ENCODE data around the gene OSTM1. TPM values are rescaled to one million over a fixed set of nuclear protein-coding genes. Genes with fewer than 3 reads are reported as not detected.
"Not testable (repeated sequence)": the region's sequence is repeated elsewhere in the genome, so short reads cannot be mapped to it uniquely, and the experiment has no call there.

OSTM1 gene
- total RNA-seq, 1 donor from 2014 or later: 19.1 TPM

DNA sequence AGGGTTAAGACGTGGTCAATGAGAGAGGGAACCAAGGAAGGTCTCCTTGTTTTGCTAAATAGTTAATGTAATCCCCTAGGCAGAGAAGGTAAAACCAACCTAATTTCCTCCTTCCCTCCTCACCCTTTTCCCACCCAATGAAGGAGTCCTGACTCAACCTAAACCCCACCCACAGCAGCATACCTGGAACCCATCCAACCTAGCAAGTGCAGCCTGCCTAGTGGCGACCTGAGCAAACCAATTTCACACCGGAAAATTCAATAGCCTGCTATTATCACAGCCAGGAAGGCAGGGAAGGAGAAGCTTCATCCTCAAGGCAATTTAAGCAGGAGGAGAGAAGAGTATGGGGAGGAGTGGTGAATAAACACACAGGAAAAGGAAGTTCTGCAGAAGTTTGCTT lies 46.9 kb downstream of the OSTM1 start:
- no peak for DNase-seq (ENCODE audit: low read depth)
- TF ChIP-seq, protein P1, sequence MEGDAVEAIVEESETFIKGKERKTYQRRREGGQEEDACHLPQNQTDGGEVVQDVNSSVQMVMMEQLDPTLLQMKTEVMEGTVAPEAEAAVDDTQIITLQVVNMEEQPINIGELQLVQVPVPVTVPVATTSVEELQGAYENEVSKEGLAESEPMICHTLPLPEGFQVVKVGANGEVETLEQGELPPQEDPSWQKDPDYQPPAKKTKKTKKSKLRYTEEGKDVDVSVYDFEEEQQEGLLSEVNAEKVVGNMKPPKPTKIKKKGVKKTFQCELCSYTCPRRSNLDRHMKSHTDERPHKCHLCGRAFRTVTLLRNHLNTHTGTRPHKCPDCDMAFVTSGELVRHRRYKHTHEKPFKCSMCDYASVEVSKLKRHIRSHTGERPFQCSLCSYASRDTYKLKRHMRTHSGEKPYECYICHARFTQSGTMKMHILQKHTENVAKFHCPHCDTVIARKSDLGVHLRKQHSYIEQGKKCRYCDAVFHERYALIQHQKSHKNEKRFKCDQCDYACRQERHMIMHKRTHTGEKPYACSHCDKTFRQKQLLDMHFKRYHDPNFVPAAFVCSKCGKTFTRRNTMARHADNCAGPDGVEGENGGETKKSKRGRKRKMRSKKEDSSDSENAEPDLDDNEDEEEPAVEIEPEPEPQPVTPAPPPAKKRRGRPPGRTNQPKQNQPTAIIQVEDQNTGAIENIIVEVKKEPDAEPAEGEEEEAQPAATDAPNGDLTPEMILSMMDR (conservative IDR thresholded peaks at IDR 0.05; ENCODE audit: low read depth, low read length): peak; percentile 10
- no peak overlapping the region for H3K4me3 ChIP-seq (ENCODE audit: low read depth, low read length)

- TF ChIP-seq, protein P1 (conservative IDR thresholded peaks at IDR 0.05; ENCODE audit: low read depth, low read length): no peak
- no peak for DNase-seq (ENCODE audit: low read depth)
- H3K4me3 ChIP-seq (ENCODE audit: low read depth, low read length): no peak overlapping the region
These were observed 47.5 kb downstream of the OSTM1 start for GRCh38 chr6:108027056-108027455.

DNA sequence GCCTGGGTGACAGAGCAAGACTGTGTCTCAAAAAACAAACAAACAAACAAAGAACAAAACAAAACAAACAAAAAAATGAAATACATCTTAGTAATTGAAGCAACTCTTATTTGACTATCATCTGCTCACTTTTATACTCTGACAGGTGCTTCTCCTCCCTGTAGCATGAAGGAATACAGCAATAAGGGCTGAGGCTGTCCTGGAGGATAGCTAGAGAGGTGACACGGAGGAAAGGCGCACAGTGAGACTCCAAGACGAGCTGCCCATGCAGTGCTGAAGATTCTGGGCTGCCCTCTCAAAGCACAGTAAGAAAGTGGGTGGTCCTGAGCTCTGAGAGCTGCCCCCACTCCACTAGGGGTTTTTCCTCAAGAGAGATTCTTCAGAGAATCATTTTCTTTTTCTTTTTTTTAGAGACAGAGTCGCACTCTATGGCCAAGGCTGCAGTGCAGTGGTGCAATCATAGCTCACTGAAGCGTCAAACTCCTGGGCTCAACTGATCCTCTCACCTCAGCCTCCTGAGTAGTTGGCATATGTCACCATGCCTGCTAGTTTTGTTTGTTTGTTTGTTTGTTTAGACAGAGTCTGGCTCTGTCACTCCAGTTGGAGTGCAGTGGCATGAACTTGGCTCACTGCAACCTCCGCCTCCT lies 50.0 kb downstream of the OSTM1 start:
- TF ChIP-seq, protein P1 (conservative IDR thresholded peaks at IDR 0.05; ENCODE audit: low read depth, low read length): no peak
- H3K4me3 ChIP-seq (ENCODE audit: low read depth, low read length): no peak overlapping the region
- DNase-seq (ENCODE audit: low read depth): no peak

DNA sequence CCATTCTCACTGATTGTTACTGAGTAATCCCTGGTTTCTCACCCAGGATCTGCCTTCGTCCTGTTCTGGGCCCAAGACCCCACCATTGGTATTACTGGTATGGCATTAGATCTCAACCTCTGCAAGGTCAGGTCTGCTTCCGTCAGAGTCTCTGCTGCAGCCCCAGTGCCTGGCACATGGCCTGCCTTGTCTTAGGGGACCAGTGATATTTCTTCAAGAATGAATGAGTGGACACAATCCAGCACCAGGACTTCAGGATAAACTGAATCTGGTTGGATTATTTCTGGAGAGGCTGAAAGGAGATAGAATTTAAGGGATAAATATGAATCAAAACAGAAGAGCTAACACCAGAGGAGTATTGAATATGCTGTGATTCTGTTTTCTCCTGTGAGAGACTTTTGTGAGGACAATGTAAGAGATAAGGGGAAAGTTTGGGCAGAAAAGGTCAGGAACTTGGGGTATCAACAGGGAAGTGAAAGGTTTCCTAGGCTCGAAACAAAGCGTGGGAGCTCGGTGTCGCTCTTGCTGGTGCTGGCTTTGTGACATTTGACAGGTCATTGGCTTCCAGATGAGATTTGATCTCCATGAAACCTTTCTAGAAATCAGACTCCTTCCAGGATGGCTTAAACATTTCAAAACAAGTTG lies 53.9 kb downstream of the OSTM1 start:
- no peak overlapping the region for H3K4me3 ChIP-seq (ENCODE audit: low read depth, low read length)
- TF ChIP-seq, protein P1 (conservative IDR thresholded peaks at IDR 0.05; ENCODE audit: low read depth, low read length): no peak
- no peak for DNase-seq (ENCODE audit: low read depth)

DNA sequence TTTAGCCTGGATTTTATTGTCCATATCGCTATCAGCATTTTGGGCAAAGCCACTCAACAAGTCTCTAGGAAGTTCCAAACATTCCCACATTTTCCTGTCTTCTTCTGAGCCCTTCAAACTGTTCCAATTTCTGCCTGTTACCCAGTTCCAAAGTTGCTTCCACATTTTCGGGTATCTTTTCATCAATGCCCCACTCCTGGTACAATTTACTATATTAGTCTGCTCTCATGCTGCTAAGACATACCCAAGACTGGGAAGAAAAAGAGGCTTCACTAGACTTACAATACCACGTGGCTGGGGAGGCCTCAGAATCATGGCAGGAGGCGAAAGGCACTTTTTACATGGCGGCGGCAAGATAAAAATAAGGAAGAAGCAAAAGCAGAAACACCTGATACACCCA lies 58.3 kb downstream of the OSTM1 start:
- not testable (repeated sequence) for DNase-seq (ENCODE audit: low read depth); H3K4me3 ChIP-seq (ENCODE audit: low read depth, low read length)

GRCh38 chr6:108013787-108014439 lies 60.6 kb downstream of the OSTM1 start:
- no peak for DNase-seq (ENCODE audit: low read depth)
- no peak overlapping the region for H3K4me3 ChIP-seq (ENCODE audit: low read depth, low read length)
- TF ChIP-seq, protein P1 (conservative IDR thresholded peaks at IDR 0.05; ENCODE audit: low read depth, low read length): no peak

DNA sequence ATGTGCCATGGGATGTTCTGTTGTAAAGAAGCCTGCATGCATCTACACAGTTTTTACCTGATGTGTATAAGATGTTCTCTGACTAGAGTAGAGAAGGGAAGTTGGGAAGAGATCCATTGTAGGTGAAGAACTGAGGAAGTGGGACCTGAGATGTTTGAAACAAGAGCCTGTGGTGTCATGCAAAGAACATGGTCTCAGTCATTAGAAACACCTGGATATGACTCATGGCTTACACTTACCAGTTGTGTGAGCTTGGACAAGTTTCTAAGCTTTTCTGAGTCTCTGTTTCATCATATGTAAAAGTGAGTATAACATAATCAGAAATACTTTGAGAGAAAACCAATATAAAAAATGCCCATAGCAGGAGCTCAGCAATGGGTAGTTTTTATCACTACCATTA lies 64.6 kb downstream of the OSTM1 start:
- no peak for DNase-seq (ENCODE audit: low read depth)
- TF ChIP-seq, protein P1 (conservative IDR thresholded peaks at IDR 0.05; ENCODE audit: low read depth, low read length): no peak
- H3K4me3 ChIP-seq (ENCODE audit: low read depth, low read length): no peak overlapping the region

GRCh38 chr6:108009258-108009657 lies 65.3 kb downstream of the OSTM1 start:
- DNase-seq (ENCODE audit: low read depth); H3K4me3 ChIP-seq (ENCODE audit: low read depth, low read length): not testable (repeated sequence)

Measured in epithelial cell of proximal tubule (primary cell).